SIG-M5 treated with dmso at 0.1 percent for 504 hours (cell line): Measurements from ENCODE around the gene RYR3.

ENCODE experiments used
- DNase-seq: peaks from one replicate; lab custom pipeline; 2025; ENCODE audit not compliant: unreplicated experiment; lab: John Stamatoyannopoulos, UW

The RYR3 gene

DNA sequence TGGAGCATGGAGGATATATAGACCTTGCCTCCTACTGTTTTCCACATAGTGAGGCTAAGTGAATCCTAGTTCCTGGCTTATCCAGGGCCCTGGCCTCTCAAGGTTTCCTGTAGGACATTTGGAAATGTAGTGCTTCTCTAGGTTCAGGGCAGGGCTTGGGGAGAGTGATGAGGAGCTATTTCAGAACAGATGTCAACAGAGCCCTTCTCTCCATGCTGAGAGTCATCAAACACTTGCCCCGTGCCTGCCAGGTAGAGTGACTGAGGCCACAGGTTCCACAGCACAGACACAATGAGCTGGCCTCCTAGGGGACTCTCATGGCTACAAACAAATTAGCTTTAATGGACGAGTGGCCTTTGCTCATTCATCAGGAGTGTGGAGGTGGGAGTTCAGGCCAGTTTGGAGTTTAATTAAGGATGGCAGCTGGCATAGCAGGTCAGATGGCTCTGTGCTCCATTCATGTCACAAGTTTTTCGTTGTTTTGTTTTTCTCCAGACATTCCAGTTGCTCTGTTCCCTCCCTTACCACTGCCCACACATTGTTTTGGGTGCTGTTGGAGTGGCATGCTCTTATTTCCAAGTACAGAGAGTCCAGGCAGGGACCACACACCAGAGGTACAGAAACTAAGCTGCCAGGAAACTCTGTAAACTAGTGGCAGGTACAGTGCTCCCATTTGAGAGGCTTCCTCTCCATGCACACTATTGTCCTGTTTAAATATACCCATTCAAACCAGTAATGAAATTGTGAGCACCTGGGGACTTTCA, 189.8 kb downstream of the RYR3 start:
- DNase-seq, result no peak

DNA sequence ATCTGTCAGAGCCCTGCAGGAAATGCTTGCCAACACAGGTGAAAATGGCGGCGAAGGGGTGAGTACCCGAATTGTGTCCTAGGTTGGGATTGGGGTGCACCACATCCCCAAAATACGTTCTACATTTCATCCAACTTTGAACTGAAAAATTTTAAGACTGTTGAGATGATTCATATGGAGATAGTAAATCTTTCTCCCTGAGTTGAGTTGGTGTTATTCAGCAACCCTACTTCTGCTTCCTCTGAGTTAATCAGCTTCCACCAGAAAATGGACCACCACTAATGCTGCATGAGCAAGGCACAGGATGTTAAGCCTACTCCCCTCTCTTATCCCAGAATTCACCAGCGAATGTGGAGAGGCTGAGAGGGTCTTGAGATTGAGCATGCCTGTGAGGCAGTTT, 192.9 kb downstream of the RYR3 start:
- no peak for DNase-seq

DNA sequence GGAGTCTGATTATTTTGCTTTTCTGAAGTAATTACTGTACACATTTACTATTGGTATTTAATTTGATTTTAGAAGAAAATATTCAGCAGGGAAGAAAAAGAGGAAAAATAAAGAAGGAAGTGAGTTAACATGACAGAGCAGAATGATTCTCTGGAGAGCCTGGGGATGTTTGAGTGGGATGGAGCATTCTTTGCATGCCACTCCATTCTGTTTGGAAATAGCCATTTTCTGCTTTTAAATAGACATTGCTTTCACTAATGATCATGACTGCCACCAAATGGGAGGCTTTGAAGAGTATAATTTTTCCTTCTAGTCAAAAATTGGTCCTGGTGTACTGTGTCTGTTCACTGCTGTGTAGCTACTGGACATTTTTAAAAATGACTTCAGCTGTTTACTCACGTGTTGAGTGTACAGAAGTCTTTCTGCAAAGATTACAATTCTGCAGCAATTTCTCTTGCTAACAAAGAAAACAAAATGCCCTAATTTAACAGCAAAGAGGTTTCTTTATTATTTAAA, 196.1 kb downstream of the RYR3 start:
- DNase-seq, result no peak

DNA sequence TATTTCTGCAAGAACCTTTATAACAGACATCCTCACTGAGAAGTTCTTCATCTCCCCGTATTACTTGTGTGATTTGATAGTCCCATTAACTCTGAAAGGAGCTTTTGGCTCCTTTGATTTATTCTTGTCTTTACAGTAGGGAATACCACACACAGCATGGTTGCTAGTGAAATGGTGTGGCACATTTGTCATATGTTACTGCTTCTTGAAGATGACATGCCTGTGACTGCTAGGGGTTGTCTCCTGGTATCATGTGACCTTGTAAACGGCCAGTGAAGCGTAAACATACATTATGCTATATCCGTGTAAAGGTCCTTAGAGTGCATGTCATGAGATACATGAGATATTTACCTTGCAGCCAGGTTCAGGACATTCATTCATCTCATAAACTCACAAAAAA, 197.9 kb downstream of the RYR3 start:
- DNase-seq, result no peak

DNA sequence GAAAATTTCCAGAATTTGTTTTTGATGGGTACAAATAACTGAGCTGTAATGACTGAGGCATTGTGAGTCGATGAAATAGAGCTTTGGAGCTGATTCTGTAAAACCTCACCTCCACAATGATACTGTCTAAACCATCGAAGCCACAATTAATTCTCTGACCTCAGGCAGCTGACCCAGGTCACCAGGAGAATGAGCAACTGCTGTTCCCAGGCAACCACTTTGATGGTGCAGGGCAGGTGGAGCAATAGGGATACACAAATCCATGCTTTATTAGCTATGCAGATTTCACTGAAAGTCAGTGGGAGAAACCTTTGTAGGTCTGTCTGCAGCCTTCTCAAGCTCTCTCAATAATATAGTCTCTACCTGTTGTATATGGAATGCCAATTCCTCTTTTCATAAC, 204.4 kb downstream of the RYR3 start:
- DNase-seq, result no peak

DNA sequence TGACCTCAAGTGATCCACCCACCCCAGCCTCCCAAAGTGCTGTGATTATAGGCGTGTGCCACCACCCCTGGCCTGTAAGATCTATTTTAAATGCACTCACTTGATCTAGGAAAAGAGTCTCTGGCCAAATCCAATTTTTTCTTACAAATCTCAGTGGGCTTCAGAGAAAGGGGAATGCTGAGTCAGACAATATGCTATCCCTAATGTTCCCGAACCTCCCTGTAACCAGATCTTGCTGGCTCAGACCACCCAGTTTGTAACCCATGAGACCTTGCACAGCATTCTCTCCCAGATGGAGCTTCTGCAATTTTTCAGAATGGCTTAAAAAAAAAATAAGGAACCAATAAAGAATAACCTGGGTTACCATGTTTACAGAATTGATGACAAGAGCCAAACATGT, 205.8 kb downstream of the RYR3 start:
- no peak for DNase-seq

DNA sequence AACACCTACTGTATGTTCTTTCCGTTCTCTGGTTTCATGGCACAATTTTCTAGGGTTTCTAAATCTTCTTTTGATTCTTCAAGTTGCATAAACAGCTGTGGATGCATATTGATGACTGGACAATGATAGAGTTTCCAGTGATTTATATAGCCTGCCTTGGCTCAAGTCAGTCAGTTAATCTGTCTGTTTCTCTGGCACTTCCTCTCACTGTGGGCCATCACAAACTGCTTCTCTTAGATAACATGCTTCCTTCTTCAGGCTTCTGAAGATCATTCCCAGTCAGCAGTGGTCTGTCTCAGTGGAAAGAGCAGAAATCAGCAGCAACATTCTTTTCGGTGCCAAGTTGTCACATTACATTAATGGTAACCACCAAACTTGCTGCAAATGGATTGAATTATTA, 207.2 kb downstream of the RYR3 start:
- DNase-seq, result no peak

DNA sequence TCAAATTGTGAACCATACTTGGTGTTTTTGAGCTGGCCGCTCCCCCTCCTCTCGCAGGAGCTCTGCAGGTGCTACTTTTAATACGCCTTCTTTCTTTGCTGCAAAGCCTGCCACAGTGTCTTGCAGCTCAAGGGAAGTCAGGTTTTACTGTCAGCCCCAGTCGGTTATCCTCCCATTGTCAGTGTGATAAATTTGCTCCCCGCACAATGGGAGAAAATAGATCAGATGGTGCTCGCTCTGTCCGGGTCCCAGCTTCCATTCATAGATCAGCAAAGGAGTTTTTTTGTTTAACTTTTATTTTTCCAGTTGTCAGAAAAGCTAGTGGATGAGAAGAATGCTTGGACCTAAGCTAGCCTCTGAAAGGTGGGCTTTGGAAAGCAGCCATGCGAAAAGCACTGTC, 207.7 kb downstream of the RYR3 start:
- DNase-seq, result no peak

DNA sequence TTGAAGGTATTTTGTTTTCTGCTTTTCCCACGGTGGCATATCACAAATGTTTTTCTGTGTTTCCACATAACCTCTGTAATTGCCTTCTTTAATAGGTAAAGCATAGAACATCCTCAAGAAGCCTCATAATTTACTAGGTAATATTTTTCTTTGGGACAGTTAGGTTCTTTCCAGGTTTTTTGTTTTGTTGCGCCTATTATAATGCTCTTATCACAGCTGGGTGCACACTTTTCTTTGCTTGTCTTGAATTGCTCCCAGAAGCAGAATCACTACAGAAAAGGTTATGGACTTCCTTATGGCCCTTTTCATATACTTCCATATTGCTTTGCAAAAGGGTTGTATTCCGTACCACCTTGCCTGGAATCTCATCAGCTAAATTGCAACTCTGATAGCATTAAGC, 213.5 kb downstream of the RYR3 start:
- no peak for DNase-seq

DNA sequence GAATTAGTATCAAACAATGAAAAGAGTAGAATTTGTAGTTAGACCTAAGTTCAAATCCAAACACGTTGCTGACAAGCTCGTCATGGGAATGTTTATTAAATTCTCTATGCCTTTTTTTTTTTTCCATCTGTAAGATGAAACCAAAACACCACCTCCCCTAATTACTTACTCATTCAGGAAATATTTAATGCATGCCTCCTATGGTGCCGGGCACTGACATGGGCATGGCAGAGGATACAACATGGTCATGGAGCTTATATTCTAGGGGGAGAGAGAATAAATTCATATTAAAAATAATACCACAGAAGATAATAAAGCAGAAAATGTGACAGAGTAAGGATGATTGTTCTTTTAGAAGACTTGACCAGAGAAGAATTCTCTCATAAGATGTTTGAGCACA, 215.8 kb downstream of the RYR3 start:
- DNase-seq, result no peak

DNA sequence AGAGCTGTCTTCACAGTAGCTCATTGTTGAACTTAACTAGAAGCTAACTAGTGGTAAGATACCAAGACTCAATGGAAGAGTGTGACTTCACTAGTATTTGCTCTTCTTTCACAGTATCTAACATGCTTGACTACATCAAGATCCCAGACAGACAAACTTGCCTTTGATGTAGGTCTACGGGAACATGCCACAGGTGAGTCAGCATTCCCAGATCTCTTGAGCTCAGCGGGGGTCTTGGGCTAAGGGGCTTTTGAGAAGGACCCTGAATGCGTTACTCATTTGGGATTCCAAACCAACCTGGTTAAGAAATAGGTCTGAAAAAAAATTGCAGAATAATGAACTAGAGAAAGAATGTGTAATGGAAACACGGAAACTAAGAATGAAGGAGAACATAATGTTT, 222.4 kb downstream of the RYR3 start:
- DNase-seq, result no peak

DNA sequence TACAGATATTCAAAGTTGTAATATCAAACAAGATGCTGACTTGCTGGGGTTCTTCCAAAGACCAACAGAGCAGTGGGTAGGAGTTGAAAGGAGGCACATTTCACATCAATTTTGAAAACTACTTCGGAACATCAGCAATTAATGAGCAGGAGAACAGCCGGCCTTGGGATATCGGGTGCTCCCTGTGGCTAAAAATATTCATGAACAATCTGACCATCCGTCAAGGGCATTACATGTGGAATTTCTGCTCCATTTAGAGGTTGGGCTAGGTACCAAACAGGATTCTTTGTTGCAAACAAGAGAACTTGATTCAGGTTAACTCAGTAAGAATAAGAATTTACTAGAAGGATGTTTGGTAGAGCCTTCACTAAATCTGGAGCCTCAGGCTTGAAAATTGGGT, 223.9 kb downstream of the RYR3 start:
- DNase-seq, result no peak

DNA sequence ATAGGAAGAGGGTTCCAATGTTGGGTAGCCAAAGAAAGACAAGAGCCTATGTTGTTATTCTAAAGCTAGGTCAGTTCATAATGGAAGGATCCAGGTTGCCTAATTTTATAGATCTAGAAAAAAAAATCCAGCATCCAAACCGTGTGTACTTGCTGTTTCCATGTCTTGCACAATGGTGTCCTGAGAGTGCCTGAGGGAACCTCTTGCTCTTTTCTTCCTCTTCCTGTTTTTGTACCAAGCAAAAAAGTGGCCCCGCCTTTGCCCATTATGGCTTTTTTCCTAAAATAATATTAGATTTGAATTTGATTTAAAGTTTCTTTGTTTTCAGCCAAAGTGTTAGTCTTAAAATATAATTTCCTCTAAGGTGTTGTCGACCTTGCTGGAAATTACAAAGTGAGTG, 224.4 kb downstream of the RYR3 start:
- DNase-seq, result no peak

DNA sequence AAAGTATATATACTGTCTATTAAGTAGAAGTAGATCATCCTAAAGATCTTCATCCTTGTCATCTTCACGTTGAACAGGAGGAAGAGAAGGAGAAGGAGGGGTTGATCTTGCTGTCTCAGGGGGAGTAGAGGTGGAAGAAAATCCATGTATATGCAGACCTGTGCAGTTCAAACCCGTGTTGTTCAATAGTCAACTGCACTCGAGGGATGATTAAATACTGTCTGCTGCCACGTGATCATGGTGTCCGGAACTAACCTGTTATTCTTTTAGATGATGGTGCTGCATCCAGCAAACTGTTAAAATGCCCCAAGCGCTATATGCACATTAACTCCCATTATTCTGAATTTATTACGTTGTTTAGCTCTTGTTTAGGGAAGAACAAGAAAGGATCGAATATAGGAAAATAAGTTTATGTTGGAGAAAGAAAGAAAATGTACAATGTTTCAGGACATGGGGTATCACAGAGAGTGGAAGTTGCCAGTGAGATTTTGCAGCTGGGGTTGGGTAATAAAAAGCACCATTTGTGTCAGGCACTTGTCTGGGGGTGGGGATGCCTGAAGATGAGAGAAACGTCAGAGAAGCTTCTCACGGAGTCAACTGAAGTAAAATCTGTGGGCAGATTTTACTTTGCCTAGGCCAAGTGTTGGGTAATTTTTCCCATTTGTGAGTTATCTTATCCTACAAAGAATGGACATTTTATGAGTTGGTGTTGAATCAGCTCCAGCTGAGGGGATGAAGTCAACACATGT, 229.2 kb downstream of the RYR3 start:
- DNase-seq, result no peak

DNA sequence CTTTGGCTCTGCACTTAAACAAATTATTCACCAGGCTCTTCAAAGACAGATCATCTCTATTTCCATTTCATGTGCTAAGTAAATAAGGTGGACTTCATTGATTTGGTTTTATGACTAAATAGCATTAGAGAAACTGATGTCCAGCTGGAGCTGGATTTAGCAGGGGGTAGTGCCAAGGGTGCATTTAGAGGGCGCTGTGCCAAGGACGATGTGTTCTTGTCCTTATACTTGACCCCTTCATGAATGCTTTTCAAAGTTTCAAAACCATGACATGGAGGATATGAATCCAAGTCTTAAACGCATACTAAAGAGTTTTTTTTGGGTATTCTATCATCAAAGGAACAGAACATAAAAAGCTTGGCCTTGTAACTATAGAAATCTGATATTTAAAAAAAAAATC, 233.2 kb downstream of the RYR3 start:
- no peak for DNase-seq

DNA sequence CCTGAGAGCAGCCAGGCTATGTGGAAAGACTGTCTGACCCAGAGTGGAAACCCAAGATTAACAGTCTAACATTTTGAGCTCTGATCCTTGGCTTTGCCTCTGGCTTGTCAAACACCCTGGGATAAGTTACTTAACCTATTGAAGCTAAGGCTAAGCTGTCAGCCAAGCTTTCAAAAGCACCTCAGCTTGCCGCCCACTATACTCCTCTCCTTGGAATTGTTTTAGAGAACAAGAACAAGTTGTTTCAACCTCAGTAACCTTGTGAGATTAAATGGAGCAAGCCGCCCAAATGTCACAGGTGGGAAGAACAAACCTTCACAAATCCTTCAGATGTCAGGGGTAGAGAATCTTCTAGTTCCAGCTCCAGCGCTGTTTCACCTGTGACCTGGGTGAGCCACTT, 235.1 kb downstream of the RYR3 start:
- no peak for DNase-seq

DNA sequence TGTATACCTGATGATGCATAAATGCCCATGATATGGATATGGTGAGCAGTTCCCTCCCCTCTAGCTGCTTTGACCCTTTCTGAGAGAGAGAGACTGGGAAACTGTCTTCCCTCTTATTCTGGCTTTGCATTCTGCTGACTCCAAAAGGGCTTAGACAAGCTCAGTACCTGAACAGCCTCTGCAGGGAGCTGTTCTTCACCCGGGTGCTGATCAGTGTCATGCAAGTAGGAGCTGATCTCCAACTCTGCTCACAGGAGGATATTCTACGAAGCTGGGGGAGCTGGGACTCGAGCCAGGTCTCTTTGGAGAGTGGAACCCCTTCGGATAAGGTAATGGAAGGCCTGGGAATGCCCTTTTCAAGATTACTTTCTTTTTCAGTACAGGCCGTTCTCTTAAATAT, 237.1 kb downstream of the RYR3 start:
- DNase-seq, result peak; percentile 2

DNA sequence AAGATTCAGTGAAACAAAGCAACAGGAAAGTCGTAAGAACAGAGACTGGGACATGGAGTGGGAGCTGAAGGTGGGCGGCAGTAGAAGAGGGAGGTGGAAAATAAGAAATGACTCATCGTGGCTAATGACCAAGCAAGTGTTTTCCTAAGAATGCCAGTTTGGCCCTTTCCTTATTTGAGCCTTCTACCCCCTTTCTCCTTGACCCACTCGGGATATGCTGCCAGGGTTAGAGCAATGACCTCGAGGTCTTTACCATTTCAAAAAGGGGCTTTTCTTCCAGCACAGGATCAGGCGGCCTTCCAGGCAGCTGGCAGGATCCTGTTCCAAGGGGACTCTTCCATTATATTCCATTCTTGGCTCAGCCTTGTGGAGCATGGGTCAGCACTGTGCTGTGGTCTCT, 241.1 kb downstream of the RYR3 start:
- no peak for DNase-seq

DNA sequence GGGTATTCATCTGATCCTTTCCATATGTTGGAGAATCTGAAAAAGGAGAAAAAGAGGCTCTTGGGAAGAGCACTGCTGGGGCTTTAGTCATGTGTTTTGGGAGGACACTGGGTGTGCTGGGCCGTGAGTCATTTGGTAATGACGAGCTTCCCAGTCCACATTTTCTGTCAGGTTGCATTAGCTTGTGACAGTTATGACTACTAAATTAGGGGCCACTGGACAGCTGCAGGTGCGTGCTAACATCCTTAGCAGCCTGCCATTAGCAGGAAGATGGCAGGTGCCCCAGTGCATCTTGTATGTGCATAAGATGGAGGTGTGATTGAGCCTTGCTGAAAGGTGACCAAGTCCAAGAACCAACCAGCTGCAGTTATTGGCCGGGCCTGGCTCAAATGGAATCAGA, 242.4 kb downstream of the RYR3 start:
- no peak for DNase-seq

DNA sequence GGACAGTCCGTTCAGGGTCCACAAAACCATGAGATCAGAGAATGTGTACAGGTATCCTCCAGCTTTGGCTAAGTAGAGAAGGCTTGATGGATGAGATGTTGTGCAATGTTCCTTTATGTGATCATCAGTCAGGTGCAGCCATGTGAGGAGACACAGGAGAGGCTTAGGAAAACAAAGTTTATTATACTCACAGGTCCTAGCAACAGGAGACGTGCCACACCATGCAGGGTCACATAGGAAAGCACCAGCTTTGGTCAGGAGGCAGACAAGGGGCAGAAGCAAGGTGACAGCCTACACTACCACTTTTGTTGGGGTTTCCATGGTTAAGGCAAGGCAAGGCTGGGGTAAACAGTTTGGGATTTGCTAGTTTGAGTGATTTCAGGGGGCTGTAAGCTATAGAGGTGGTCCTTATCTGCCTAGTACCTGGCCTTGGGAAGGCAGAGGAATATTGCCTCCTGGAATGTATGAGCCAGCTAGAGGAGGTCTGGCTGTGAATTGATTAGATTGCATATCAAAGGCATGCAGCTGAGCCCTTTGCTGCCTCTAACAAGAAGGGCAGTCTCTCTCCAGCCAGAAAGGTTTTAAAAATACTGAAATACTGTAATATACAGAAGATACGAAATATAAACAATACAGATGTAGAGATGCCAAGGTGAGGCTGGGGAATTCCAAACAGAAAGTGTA, 248.6 kb downstream of the RYR3 start:
- DNase-seq, result no peak

DNA sequence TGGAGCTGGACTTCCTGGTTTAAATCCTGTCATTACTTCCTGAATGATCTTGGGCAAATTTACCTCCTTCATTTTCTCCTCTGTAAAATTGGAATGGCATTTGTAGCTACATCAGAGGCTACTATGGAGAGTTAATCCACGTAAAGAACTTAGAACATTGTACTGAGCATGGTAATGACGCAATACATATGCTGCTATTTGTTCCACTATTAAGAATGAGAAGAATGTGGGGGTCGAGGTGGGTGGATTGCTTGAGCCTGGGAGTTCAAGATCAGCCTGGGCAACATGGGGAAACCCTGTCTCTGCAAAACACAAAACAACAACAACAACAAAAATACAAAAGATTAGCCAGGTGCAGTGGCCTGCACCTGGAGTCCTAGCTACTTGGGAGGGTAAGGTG, 250.6 kb downstream of the RYR3 start:
- no peak for DNase-seq

DNA sequence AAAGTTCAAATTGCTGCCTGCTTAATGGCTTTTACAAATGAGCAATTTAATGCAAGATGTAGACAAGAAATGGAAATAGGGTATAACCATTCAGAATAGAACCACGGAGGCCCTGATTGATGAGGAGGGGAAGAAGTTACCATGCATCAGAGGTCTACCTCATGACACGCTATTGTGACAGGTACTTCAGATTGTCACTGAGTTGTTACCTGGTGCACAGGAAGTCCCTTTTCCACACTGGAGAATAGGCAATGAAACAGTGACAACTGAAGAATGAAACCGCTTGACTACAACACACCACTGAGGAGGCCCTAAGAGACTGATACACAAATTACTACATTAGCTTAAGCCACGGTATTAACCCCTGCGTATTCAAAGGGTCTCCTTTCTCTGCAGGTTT, 251.2 kb downstream of the RYR3 start:
- DNase-seq, result no peak
